ENCODE results near the gene GRAMD4. TPM values are rescaled to one million over a fixed set of nuclear protein-coding genes. Genes with fewer than 3 reads are reported as not detected.
"Not testable (repeated sequence)": the region's sequence is repeated elsewhere in the genome, so short reads cannot be mapped to it uniquely, and the experiment has no call there.

Gene GRAMD4
- total RNA-seq, 1 donor from 2014 or later: 77.6 TPM

GRCh38 chr22:46638601-46639431 is 18.6 kb downstream of the GRAMD4 start:
- H3K27ac ChIP-seq (replicated peaks): peak overlapping the region; percentile 53
- H3K4me1 ChIP-seq: peaks cover 83% of the 10 kb centered on the region
- no peak for TF ChIP-seq CTCF (IDR thresholded peaks at IDR 0.05; ENCODE audit: borderline replicate concordance)
- intact Hi-C loops (cut with micrococcal nuclease): no loop called here
- H3K36me3 ChIP-seq: no peaks in the 10 kb centered on the region
- DNase-seq: no peak
- no peak overlapping the region for H3K4me3 ChIP-seq
- no peaks in the 10 kb centered on the region for H3K9me3 ChIP-seq (replicated peaks)
- H3K27me3 ChIP-seq (ENCODE audit: low read depth): no peaks in the 10 kb centered on the region

GRCh38 chr22:46639843-46640242 is 19.7 kb downstream of the GRAMD4 start:
- DNase-seq: no peak
- Histone ChIP-seq H3K4me1 (peaks cover 79% of the 10 kb centered on the region), H3K27ac (replicated peaks) (peak overlapping the region; percentile 63), H3K4me3 (no peak overlapping the region), H3K27me3 (ENCODE audit: low read depth) (no peaks in the 10 kb centered on the region), H3K36me3 (no peaks in the 10 kb centered on the region), H3K9me3 (replicated peaks) (no peaks in the 10 kb centered on the region)
- intact Hi-C loops (cut with micrococcal nuclease): no loop called here
- no peak for TF ChIP-seq CTCF (IDR thresholded peaks at IDR 0.05; ENCODE audit: borderline replicate concordance)

- intact Hi-C loops (cut with micrococcal nuclease): no loop called here
- peak overlapping the region; percentile 63 for H3K27ac ChIP-seq (replicated peaks)
- H3K36me3 ChIP-seq: no peaks in the 10 kb centered on the region
- no peak overlapping the region for H3K4me3 ChIP-seq
- no peaks in the 10 kb centered on the region for H3K9me3 ChIP-seq (replicated peaks)
- H3K27me3 ChIP-seq (ENCODE audit: low read depth): no peaks in the 10 kb centered on the region
- DNase-seq: no peak
- TF ChIP-seq CTCF (IDR thresholded peaks at IDR 0.05; ENCODE audit: borderline replicate concordance): no peak
- peaks cover 83% of the 10 kb centered on the region for H3K4me1 ChIP-seq
Observed at GRCh38 chr22:46640293-46641055, 20.3 kb downstream of the GRAMD4 start.

- DNase-seq: no peak
- Histone ChIP-seq H3K27me3 (ENCODE audit: low read depth) (no peaks in the 10 kb centered on the region), H3K9me3 (replicated peaks) (no peaks in the 10 kb centered on the region), H3K27ac (replicated peaks) (peak overlapping the region; percentile 63), H3K4me1 (peaks cover 83% of the 10 kb centered on the region), H3K36me3 (no peaks in the 10 kb centered on the region), H3K4me3 (no peak overlapping the region)
- intact Hi-C loops (cut with micrococcal nuclease): no loop called here
- TF ChIP-seq CTCF (IDR thresholded peaks at IDR 0.05; ENCODE audit: borderline replicate concordance): no peak
Observed at GRCh38 chr22:46641811-46642266, 21.7 kb downstream of the GRAMD4 start.

- DNase-seq; H3K4me3 ChIP-seq; intact Hi-C loops (cut with micrococcal nuclease); H3K9me3 ChIP-seq (replicated peaks); H3K27me3 ChIP-seq (ENCODE audit: low read depth); H3K36me3 ChIP-seq: not testable (repeated sequence)
- H3K27ac ChIP-seq (replicated peaks): peak overlapping the region; percentile 63
- peaks cover 86% of the 10 kb centered on the region for H3K4me1 ChIP-seq
Observed at GRCh38 chr22:46642840-46643480, 22.8 kb downstream of the GRAMD4 start.
